SU-DHL-6 (cell line): ENCODE data around the gene NPEPL1.

Source experiments
- H2AFZ ChIP-seq: fragments of 200-600 bp; sonication (generic); 2 replicates; pipeline ENCODE4 v1.6.1; 2014; ENCODE audit warnings: low read depth, mild to moderate bottlenecking, moderate library complexity, mixed read lengths, antibody characterized with exemption, low read length; ENCODE audit not compliant: severe bottlenecking
- H3F3A ChIP-seq: fragments of 200-600 bp; shearing (Covaris generic); 2 replicates; pipeline ENCODE4 v1.6.0; 2016; ENCODE audit warnings: antibody characterized with exemption, mild to moderate bottlenecking; ENCODE audit not compliant: insufficient read depth
- H3K27ac ChIP-seq: fragments of 200-600 bp; sonication (generic); 2 replicates; pipeline ENCODE4 v1.5.1; 2016; ENCODE audit warnings: low read depth, mild to moderate bottlenecking, low read length, moderate library complexity, mixed read lengths
- H3K27me3 ChIP-seq: fragments of 200-600 bp; sonication (generic), shearing (Covaris generic); 2 replicates; pipeline ENCODE4 v1.6.0; 2014; ENCODE audit warnings: mild to moderate bottlenecking, low read length
- H3K36me3 ChIP-seq: fragments of 200-600 bp; sonication (generic); 2 replicates; pipeline ENCODE4 v1.6.1; 2014; ENCODE audit warnings: mild to moderate bottlenecking, low read length, mixed read lengths
- H3K4me2 ChIP-seq: fragments of 300-600, 200-600 bp; shearing (Covaris generic), sonication (generic); 2 replicates; pipeline ENCODE4 v1.6.0; 2014; ENCODE audit warnings: low read length, low read depth, mild to moderate bottlenecking; ENCODE audit not compliant: poor library complexity, severe bottlenecking
- H3K4me3 ChIP-seq: fragments of 200-600 bp; sonication (generic); 2 replicates; pipeline ENCODE4 v1.5.1; 2014; ENCODE audit warnings: antibody characterized with exemption, low read length, mild to moderate bottlenecking, mixed read lengths; ENCODE audit not compliant: insufficient read depth, poor library complexity, severe bottlenecking
- H3K79me2 ChIP-seq: fragments of 200-600 bp; sonication (generic); 2 replicates; pipeline ENCODE4 v1.6.1; 2014; ENCODE audit warnings: mild to moderate bottlenecking, low read length, moderate library complexity; ENCODE audit not compliant: insufficient read depth
- H3K9ac ChIP-seq: fragments of 200-600 bp; sonication (generic); 2 replicates; pipeline ENCODE4 v1.7.0; 2014; ENCODE audit warnings: mild to moderate bottlenecking, low read length
- H3K9me2 ChIP-seq: fragments of 200-600 bp; sonication (generic); replicated peaks from 2 replicates; pipeline ENCODE4 v1.6.1; 2014; ENCODE audit warnings: low read length; ENCODE audit not compliant: insufficient read depth
- H3K9me3 ChIP-seq: fragments of 200-600 bp; sonication (generic); 2 replicates; pipeline ENCODE4 v1.6.1; 2014; ENCODE audit warnings: low read length, mixed read lengths; ENCODE audit not compliant: insufficient read depth
- H4K20me1 ChIP-seq: fragments of 200-600 bp; sonication (generic); 2 replicates; pipeline ENCODE4 v1.6.1; 2014; ENCODE audit warnings: low read depth, mild to moderate bottlenecking, antibody characterized with exemption, low read length, moderate library complexity, mixed read lengths
- EZH2phosphoT487 ChIP-seq: fragments of 200-600 bp; sonication (generic), shearing (Covaris generic); conservative IDR thresholded peaks from 2 replicates; pipeline ENCODE4 v1.6.1; 2018; ENCODE audit warnings: mild to moderate bottlenecking, antibody characterized with exemption, low read length, moderate library complexity, mixed read lengths
- TF ChIP-seq, protein P1 (sequence below): fragments of 200-600 bp; sonication (generic); IDR thresholded peaks from one replicate; pipeline ENCODE4 v1.5.1; 2017; ENCODE audit warnings: antibody characterized with exemption, mild to moderate bottlenecking, low read length, moderate library complexity; ENCODE audit not compliant: insufficient read depth, poor library complexity, severe bottlenecking

The NPEPL1 gene

GRCh38 chr20:58714923-58715351 is 22.3 kb downstream of the NPEPL1 start:
- TF ChIP-seq EZH2phosphoT487: no peak
- TF ChIP-seq, protein P1, sequence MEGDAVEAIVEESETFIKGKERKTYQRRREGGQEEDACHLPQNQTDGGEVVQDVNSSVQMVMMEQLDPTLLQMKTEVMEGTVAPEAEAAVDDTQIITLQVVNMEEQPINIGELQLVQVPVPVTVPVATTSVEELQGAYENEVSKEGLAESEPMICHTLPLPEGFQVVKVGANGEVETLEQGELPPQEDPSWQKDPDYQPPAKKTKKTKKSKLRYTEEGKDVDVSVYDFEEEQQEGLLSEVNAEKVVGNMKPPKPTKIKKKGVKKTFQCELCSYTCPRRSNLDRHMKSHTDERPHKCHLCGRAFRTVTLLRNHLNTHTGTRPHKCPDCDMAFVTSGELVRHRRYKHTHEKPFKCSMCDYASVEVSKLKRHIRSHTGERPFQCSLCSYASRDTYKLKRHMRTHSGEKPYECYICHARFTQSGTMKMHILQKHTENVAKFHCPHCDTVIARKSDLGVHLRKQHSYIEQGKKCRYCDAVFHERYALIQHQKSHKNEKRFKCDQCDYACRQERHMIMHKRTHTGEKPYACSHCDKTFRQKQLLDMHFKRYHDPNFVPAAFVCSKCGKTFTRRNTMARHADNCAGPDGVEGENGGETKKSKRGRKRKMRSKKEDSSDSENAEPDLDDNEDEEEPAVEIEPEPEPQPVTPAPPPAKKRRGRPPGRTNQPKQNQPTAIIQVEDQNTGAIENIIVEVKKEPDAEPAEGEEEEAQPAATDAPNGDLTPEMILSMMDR: no peak
- H3F3A ChIP-seq: no peaks in the 10 kb centered on the region
- no peak overlapping the region for H3K4me2 ChIP-seq
- H3K9ac ChIP-seq: no peak overlapping the region
- H2AFZ ChIP-seq: no peak overlapping the region
- no peaks in the 10 kb centered on the region for H3K9me2 ChIP-seq
- no peaks in the 10 kb centered on the region for H3K27me3 ChIP-seq
- no peaks in the 10 kb centered on the region for H4K20me1 ChIP-seq
- no peaks in the 10 kb centered on the region for H3K79me2 ChIP-seq
- no peaks in the 10 kb centered on the region for H3K9me3 ChIP-seq
- H3K27ac ChIP-seq: no peak overlapping the region
- H3K4me3 ChIP-seq: no peak overlapping the region
- no peaks in the 10 kb centered on the region for H3K36me3 ChIP-seq

DNA sequence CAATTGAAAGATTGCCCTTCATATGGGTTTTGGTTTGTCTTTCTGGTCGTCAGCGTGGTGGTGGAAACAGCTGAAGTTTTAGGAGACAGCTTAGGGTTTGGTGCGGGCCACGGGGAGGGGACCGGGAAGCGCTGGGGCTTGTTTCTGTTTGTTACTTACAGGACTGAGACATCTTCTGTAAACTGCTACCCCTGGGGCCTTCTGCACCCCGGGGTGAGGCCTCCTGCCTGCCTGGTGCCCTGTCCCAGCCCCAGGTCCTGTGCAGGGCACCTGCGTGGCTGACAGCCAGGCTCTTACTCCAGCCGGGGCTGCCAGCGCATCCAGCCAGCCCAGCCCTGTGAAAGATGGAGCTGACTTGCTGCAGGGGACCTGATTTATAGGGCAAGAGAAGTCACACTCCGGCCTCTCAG is 22.8 kb downstream of the NPEPL1 start:
- Histone ChIP-seq H3K79me2 (no peaks in the 10 kb centered on the region), H2AFZ (no peak overlapping the region), H3K9ac (no peak overlapping the region), H3K4me3 (no peak overlapping the region), H3K27ac (no peak overlapping the region), H3F3A (no peaks in the 10 kb centered on the region), H4K20me1 (no peaks in the 10 kb centered on the region), H3K27me3 (no peaks in the 10 kb centered on the region), H3K4me2 (no peak overlapping the region), H3K9me3 (no peaks in the 10 kb centered on the region), H3K36me3 (no peaks in the 10 kb centered on the region), H3K9me2 (no peaks in the 10 kb centered on the region)
- TF ChIP-seq EZH2phosphoT487: no peak
- TF ChIP-seq, protein P1: no peak

- no peak overlapping the region for H3K27ac ChIP-seq
- H3K4me2 ChIP-seq: no peak overlapping the region
- H2AFZ ChIP-seq: no peak overlapping the region
- H3K4me3 ChIP-seq: no peak overlapping the region
- H3K27me3 ChIP-seq: no peaks in the 10 kb centered on the region
- no peaks in the 10 kb centered on the region for H3K9me3 ChIP-seq
- no peaks in the 10 kb centered on the region for H3K9me2 ChIP-seq
- H3K36me3 ChIP-seq: no peaks in the 10 kb centered on the region
- TF ChIP-seq EZH2phosphoT487: no peak
- TF ChIP-seq, protein P1: no peak
- H3F3A ChIP-seq: no peaks in the 10 kb centered on the region
- H3K79me2 ChIP-seq: no peaks in the 10 kb centered on the region
- H4K20me1 ChIP-seq: no peaks in the 10 kb centered on the region
- no peak overlapping the region for H3K9ac ChIP-seq
Measured at GRCh38 chr20:58715801-58716475, 23.3 kb downstream of the NPEPL1 start.
